Progenitor cell of endocrine pancreas (in vitro differentiated cells): Measurements from ENCODE around the gene BMERB1. TPM values are rescaled to one million over a fixed set of nuclear protein-coding genes. Genes with fewer than 3 reads are reported as not detected.

ENCODE experiments used
- DNase-seq: peaks from one replicate; pipeline ENCODE4 v3.0.0; 2021; ENCODE audit warnings: low spot score; ENCODE audit not compliant: unreplicated experiment
- H3K27ac Mint-ChIP-seq: 2 replicates; pipeline ENCODE4 v1.8.0; 2021; ENCODE audit warnings: mild to moderate bottlenecking, moderate library complexity, mixed read lengths
- H3K27me3 Mint-ChIP-seq: 2 replicates; pipeline ENCODE4 v1.8.0; 2021; ENCODE audit warnings: mixed read lengths
- H3K36me3 Mint-ChIP-seq: 2 replicates; pipeline ENCODE4 v1.8.0; 2022; ENCODE audit warnings: mixed read lengths; ENCODE audit not compliant: insufficient read depth
- H3K4me1 Mint-ChIP-seq: 2 replicates; pipeline ENCODE4 v1.8.0; 2021; ENCODE audit warnings: low read depth, mixed read lengths
- H3K4me3 Mint-ChIP-seq: 2 replicates; pipeline ENCODE4 v1.8.0; 2021; ENCODE audit warnings: low read depth, mild to moderate bottlenecking, moderate library complexity, mixed read lengths
- H3K9me3 Mint-ChIP-seq: 2 replicates; pipeline ENCODE4 v1.8.0; 2021; ENCODE audit warnings: low read depth, mixed read lengths
- total RNA-seq: library from RNA; stranded (reverse); gene quantifications from 2 replicates; pipeline ENCODE4 v1.2.1, GENCODE V29; 2021
- TF ChIP-seq, protein P1 (sequence below): fragments of 200-600 bp; sonication (generic); IDR thresholded peaks from one replicate; pipeline ENCODE4 v1.5.0; 2021; ENCODE audit warnings: antibody characterized with exemption, mild to moderate bottlenecking; ENCODE audit not compliant: unreplicated experiment

BMERB1 gene
- total RNA-seq, 1 donor from 2014 or later, result 13.5 TPM

DNA sequence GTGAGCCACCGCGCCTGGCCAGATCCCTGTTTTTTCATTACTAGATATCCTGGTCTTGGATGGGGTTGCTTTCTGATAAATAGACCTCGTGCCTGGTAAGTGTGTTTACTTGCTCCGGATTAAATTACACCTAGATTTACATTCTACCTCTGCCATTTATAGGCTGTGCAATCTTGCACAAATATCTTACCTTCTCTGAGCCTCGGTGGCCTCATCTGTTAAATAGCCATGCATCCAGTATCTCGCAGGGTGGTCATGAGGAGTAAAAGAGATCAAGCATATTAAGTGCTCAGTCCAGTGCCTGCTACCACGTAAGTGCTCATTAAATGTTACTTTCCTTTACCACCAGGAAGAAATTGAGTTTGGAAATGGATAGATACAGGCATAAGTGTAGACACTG, 98.4 kb downstream of the BMERB1 start:
- TF ChIP-seq, protein P1, sequence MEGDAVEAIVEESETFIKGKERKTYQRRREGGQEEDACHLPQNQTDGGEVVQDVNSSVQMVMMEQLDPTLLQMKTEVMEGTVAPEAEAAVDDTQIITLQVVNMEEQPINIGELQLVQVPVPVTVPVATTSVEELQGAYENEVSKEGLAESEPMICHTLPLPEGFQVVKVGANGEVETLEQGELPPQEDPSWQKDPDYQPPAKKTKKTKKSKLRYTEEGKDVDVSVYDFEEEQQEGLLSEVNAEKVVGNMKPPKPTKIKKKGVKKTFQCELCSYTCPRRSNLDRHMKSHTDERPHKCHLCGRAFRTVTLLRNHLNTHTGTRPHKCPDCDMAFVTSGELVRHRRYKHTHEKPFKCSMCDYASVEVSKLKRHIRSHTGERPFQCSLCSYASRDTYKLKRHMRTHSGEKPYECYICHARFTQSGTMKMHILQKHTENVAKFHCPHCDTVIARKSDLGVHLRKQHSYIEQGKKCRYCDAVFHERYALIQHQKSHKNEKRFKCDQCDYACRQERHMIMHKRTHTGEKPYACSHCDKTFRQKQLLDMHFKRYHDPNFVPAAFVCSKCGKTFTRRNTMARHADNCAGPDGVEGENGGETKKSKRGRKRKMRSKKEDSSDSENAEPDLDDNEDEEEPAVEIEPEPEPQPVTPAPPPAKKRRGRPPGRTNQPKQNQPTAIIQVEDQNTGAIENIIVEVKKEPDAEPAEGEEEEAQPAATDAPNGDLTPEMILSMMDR, result no peak

DNA sequence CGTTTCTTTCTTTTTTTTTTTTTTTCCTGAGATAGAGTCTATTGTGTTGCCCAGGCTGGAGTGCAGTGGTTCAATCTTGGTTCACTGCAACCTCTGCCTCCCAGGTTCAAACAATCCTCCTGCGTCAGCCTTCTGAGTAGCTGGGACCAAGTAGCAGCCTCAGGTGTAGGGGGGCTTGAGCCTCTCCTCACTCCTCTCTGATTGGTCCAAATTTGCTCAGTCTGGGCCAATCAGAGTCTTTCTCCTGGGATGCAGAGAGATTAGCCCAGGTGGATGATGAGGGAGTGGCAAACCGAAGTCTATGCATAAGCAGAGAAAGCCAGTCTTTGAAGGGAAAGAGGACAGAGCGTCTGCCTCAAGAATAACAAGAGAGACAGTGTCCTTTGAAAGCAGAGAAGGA, 99.0 kb downstream of the BMERB1 start:
- no peaks in the 10 kb centered on the region for H3K9me3 Mint-ChIP-seq
- H3K27ac Mint-ChIP-seq, result no peak overlapping the region
- H3K27me3 Mint-ChIP-seq, result peaks cover 3% of the 10 kb centered on the region
- peaks cover 6% of the 10 kb centered on the region for H3K36me3 Mint-ChIP-seq
- H3K4me1 Mint-ChIP-seq, result no peaks in the 10 kb centered on the region
- DNase-seq, result no peak
- H3K4me3 Mint-ChIP-seq, result no peak overlapping the region
- TF ChIP-seq, protein P1, result no peak

More for the DNA sequence above, 98.4 kb downstream of the BMERB1 start:
- no peak for DNase-seq
- Mint-ChIP-seq H3K27me3 (peaks cover 3% of the 10 kb centered on the region), H3K9me3 (no peaks in the 10 kb centered on the region), H3K4me3 (no peak overlapping the region), H3K4me1 (no peaks in the 10 kb centered on the region), H3K27ac (no peak overlapping the region), H3K36me3 (peaks cover 6% of the 10 kb centered on the region)

DNA sequence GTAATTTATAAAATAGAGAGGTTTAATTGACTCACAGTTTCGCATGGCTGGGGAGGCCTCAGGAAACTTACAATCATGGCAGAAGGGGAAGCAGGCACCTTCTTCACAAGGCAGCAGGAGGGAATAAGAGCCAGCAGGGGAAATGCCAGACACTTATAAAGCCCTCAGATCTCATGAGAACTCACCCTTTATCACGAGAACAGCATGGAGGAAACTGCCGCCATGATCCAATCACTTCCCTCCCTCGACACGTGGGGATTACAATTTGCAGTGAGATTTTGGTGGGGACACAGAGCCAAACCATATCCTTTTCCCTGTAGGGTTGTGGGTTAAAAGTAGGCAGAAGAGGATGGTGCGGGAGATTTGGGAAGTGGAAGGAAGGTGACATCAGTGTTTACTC, 101.4 kb downstream of the BMERB1 start:
- H3K4me1 Mint-ChIP-seq, result no peaks in the 10 kb centered on the region
- H3K4me3 Mint-ChIP-seq, result no peak overlapping the region
- DNase-seq, result no peak
- TF ChIP-seq, protein P1, result no peak
- H3K27me3 Mint-ChIP-seq, result peaks cover 3% of the 10 kb centered on the region
- H3K27ac Mint-ChIP-seq, result no peak overlapping the region
- no peaks in the 10 kb centered on the region for H3K9me3 Mint-ChIP-seq
- peaks cover 6% of the 10 kb centered on the region for H3K36me3 Mint-ChIP-seq

DNA sequence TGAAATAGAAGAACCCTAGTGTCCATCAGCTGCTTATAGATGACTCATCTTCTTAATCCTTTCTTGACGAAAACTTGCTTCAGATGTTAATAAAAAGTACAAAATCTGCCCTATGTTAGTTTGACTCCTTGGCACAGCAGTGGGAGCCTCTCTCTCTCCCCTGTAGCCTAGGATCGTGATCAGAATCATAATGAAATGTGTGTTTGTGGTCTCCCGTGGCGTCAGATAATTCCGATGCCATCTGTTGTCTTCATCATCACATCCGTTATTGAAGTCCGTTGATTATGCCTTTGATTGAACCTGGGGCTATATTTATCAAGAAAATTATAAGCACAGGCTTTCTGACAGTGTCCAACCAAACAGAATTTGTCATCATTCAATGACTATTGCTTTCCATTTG, 102.5 kb downstream of the BMERB1 start:
- H3K27ac Mint-ChIP-seq, result no peak overlapping the region

DNA sequence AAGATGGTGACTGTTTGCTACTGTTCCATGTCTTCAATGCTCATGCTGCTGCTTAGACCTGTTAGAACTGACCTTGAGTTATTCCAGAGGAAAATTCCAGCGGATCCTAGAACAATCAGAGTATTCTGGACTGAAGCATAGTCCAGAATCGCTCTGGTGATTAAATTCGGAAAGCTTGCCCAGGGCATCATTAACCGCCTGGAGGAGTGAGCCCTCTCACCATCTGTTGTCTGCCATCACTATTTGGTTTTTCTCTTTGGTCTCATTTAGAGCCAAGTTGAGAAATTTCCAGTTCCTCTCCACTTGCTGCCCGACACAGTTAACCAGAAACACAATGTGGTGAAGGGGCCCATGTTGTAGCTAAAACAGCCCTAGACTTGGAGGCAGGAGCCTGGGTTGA, 104.1 kb downstream of the BMERB1 start:
- DNase-seq, result no peak
- Mint-ChIP-seq H3K4me3 (no peak overlapping the region), H3K27ac (no peak overlapping the region), H3K4me1 (no peaks in the 10 kb centered on the region), H3K27me3 (peaks cover 3% of the 10 kb centered on the region), H3K36me3 (peaks cover 4% of the 10 kb centered on the region), H3K9me3 (no peaks in the 10 kb centered on the region)
- TF ChIP-seq, protein P1, result no peak

More for the DNA sequence above, 102.5 kb downstream of the BMERB1 start:
- peaks cover 4% of the 10 kb centered on the region for H3K36me3 Mint-ChIP-seq
- H3K27me3 Mint-ChIP-seq, result peaks cover 3% of the 10 kb centered on the region
- DNase-seq, result no peak
- no peaks in the 10 kb centered on the region for H3K9me3 Mint-ChIP-seq
- TF ChIP-seq, protein P1, result no peak
- no peak overlapping the region for H3K4me3 Mint-ChIP-seq
- no peaks in the 10 kb centered on the region for H3K4me1 Mint-ChIP-seq
